Upper lobe of right lung (tissue), 1 donor: ENCODE data around the gene DNAJC30. TPM values are rescaled to one million over a fixed set of nuclear protein-coding genes. Genes with fewer than 3 reads are reported as not detected.

ENCODE experiments used
- ATAC-seq: fragments of 200-7000 bp; cut with Tn5 transposase; one replicate; pipeline ENCODE4 v1.9.1; 2020; ENCODE audit warnings: mild to moderate bottlenecking, moderate library complexity
- DNase-seq: peaks from one replicate; pipeline ENCODE4 v3.0.0-alpha.2; 2020
- H3K27ac ChIP-seq: fragments of 200-600 bp; one replicate; pipeline ENCODE4 v1.8.0; 2022
- H3K27me3 ChIP-seq: fragments of 200-600 bp; one replicate; pipeline ENCODE4 v1.8.0; 2022; ENCODE audit warnings: mild to moderate bottlenecking
- H3K36me3 ChIP-seq: fragments of 200-600 bp; one replicate; pipeline ENCODE4 v1.8.0; 2022
- H3K4me1 ChIP-seq: fragments of 200-600 bp; one replicate; pipeline ENCODE4 v1.8.0; 2022
- H3K4me3 ChIP-seq: fragments of 200-600 bp; one replicate; pipeline ENCODE4 v1.8.0; 2022; ENCODE audit warnings: mild to moderate bottlenecking
- H3K9me3 ChIP-seq: fragments of 200-600 bp; one replicate; pipeline ENCODE4 v1.8.0; 2022
- intact Hi-C: fragments of 100-400 bp; cut with DNase I; formaldehyde crosslinking; loops from one replicate; pipeline ENCODE4 v1.11.0; 2022
- total RNA-seq: library from RNA; stranded (reverse); fragmentation: NEBNext Ultra II Directional; extraction: Animal tissue kit (Norgen Biotek cat#: 25700); gene quantifications from one replicate; pipeline ENCODE4 v1.2.1, GENCODE V29; 2021
- TF ChIP-seq, protein P1 (sequence below): fragments of 200-600 bp; IDR thresholded peaks from one replicate; pipeline ENCODE4 v1.8.0; 2022; ENCODE audit warnings: antibody characterized with exemption
- donor health status: DM: no; HTN: yes; CAD: no; lungs with severe emphysema.

DNAJC30 gene
- total RNA-seq, 1 donor from 2014 or later, result 10.2 TPM

GRCh38 chr7:73700069-73700423 lies 16.8 kb upstream of the DNAJC30 start:
- Histone ChIP-seq H3K27ac (no peak overlapping the region), H3K4me1 (no peaks in the 10 kb centered on the region), H3K36me3 (peaks cover 36% of the 10 kb centered on the region), H3K4me3 (no peak overlapping the region), H3K27me3 (no peaks in the 10 kb centered on the region), H3K9me3 (no peaks in the 10 kb centered on the region)
- DNase-seq (no peak), ATAC-seq (no peak)
- TF ChIP-seq, protein P1, sequence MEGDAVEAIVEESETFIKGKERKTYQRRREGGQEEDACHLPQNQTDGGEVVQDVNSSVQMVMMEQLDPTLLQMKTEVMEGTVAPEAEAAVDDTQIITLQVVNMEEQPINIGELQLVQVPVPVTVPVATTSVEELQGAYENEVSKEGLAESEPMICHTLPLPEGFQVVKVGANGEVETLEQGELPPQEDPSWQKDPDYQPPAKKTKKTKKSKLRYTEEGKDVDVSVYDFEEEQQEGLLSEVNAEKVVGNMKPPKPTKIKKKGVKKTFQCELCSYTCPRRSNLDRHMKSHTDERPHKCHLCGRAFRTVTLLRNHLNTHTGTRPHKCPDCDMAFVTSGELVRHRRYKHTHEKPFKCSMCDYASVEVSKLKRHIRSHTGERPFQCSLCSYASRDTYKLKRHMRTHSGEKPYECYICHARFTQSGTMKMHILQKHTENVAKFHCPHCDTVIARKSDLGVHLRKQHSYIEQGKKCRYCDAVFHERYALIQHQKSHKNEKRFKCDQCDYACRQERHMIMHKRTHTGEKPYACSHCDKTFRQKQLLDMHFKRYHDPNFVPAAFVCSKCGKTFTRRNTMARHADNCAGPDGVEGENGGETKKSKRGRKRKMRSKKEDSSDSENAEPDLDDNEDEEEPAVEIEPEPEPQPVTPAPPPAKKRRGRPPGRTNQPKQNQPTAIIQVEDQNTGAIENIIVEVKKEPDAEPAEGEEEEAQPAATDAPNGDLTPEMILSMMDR, result no peak
- intact Hi-C loops, result no loop called here

- TF ChIP-seq, protein P1, result no peak
- H3K27me3 ChIP-seq, result no peaks in the 10 kb centered on the region
- H3K4me1 ChIP-seq, result no peaks in the 10 kb centered on the region
- no peaks in the 10 kb centered on the region for H3K9me3 ChIP-seq
- H3K36me3 ChIP-seq, result peaks cover 41% of the 10 kb centered on the region
- intact Hi-C loops, result no loop called here
- H3K4me3 ChIP-seq, result no peak overlapping the region
- no peak overlapping the region for H3K27ac ChIP-seq
- DNase-seq (no peak), ATAC-seq (no peak)
Observed at GRCh38 chr7:73699370-73700068, 16.3 kb upstream of the DNAJC30 start.

DNA sequence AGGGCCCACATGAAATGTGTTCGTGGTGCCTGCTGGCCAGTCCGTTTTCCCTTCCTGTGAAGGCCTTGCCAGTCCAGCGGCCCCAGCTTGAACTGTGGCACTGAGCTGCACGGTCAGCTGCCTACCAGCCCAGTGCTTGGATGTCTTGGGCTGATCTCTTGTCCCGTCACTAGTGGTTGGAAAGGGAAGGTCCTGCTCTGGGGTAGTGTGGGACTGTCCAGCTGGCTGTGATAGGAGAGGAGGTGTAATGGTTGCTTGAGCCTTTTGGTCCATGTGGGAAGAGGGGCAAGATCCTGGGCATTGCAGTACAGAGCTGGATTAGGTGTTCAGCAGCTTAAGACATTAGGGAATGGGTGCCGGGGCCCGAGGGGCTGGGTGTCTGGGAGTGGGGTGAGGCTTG lies 15.2 kb upstream of the DNAJC30 start:
- ATAC-seq, result no peak
- Histone ChIP-seq H3K4me1 (no peaks in the 10 kb centered on the region), H3K9me3 (no peaks in the 10 kb centered on the region), H3K4me3 (no peak overlapping the region), H3K27ac (no peak overlapping the region), H3K27me3 (no peaks in the 10 kb centered on the region), H3K36me3 (peaks cover 52% of the 10 kb centered on the region)
- TF ChIP-seq, protein P1, result no peak
- DNase-seq, result no peak
- intact Hi-C loops, result no loop called here

- intact Hi-C loops, result no loop called here
- Histone ChIP-seq H3K27me3 (no peaks in the 10 kb centered on the region), H3K36me3 (peaks cover 72% of the 10 kb centered on the region), H3K4me3 (no peak overlapping the region), H3K9me3 (no peaks in the 10 kb centered on the region), H3K4me1 (no peaks in the 10 kb centered on the region), H3K27ac (no peak overlapping the region)
- TF ChIP-seq, protein P1, result no peak
- DNase-seq (no peak), ATAC-seq (no peak)
Observed at GRCh38 chr7:73696372-73696771, 13.1 kb upstream of the DNAJC30 start.

GRCh38 chr7:73690646-73691045 lies 7.4 kb upstream of the DNAJC30 start:
- Histone ChIP-seq H3K9me3 (no peaks in the 10 kb centered on the region), H3K27me3 (no peaks in the 10 kb centered on the region), H3K27ac (no peak overlapping the region), H3K4me1 (no peaks in the 10 kb centered on the region), H3K36me3 (peaks cover 90% of the 10 kb centered on the region), H3K4me3 (no peak overlapping the region)
- intact Hi-C loops, result no loop called here
- DNase-seq, result no peak
- TF ChIP-seq, protein P1, result no peak
- ATAC-seq, result no peak

- no peak overlapping the region for H3K27ac ChIP-seq
- ATAC-seq (no peak), DNase-seq (no peak)
- H3K4me1 ChIP-seq, result no peaks in the 10 kb centered on the region
- H3K36me3 ChIP-seq, result peaks cover 67% of the 10 kb centered on the region
- H3K9me3 ChIP-seq, result no peaks in the 10 kb centered on the region
- intact Hi-C loops, result no loop called here
- H3K4me3 ChIP-seq, result no peak overlapping the region
- H3K27me3 ChIP-seq, result no peaks in the 10 kb centered on the region
- TF ChIP-seq, protein P1, result no peak
Observed at GRCh38 chr7:73688288-73688687, 5.0 kb upstream of the DNAJC30 start.
